DND-41 (cell line): ENCODE measurements around the gene PARL.
A peak's percentile ranks its signal among the peaks of the same experiment; 100 is the strongest.

Experiments used
- EZH2 ChIP-seq: IDR thresholded peaks from 3 replicates; pipeline ENCODE4 v1.6.1; 2012; ENCODE audit warnings: borderline replicate concordance, low read depth, mild to moderate bottlenecking, moderate library complexity, low read length, inconsistent platforms; ENCODE audit not compliant: severe bottlenecking
- TF ChIP-seq, protein P1 (sequence below): IDR thresholded peaks from 2 replicates; pipeline ENCODE4 v1.5.1; 2012; ENCODE audit warnings: borderline replicate concordance, low read length, moderate library complexity, mild to moderate bottlenecking; ENCODE audit not compliant: poor library complexity, severe bottlenecking; ENCODE audit errors: extremely low read depth

GRCh38 chr3:183898028-183898431, 13.3 kb upstream of the PARL start:
- TF ChIP-seq, protein P1, sequence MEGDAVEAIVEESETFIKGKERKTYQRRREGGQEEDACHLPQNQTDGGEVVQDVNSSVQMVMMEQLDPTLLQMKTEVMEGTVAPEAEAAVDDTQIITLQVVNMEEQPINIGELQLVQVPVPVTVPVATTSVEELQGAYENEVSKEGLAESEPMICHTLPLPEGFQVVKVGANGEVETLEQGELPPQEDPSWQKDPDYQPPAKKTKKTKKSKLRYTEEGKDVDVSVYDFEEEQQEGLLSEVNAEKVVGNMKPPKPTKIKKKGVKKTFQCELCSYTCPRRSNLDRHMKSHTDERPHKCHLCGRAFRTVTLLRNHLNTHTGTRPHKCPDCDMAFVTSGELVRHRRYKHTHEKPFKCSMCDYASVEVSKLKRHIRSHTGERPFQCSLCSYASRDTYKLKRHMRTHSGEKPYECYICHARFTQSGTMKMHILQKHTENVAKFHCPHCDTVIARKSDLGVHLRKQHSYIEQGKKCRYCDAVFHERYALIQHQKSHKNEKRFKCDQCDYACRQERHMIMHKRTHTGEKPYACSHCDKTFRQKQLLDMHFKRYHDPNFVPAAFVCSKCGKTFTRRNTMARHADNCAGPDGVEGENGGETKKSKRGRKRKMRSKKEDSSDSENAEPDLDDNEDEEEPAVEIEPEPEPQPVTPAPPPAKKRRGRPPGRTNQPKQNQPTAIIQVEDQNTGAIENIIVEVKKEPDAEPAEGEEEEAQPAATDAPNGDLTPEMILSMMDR = peak; percentile 19
- TF ChIP-seq EZH2 = no peak
